NCI-H524 treated with DMSO at 0.1 percent for 48 hours (cell line): ENCODE data around the gene ITGB7.

Source experiments
- DNase-seq: peaks from one replicate; lab custom pipeline; 2025; lab: John Stamatoyannopoulos, UW

The ITGB7 gene

GRCh38 chr12:53230108-53230845, 23.2 kb upstream of the ITGB7 start:
- no peak for DNase-seq

GRCh38 chr12:53229454-53229853, 22.4 kb upstream of the ITGB7 start:
- DNase-seq = no peak

GRCh38 chr12:53227836-53228235, 20.8 kb upstream of the ITGB7 start:
- DNase-seq = no peak

DNA sequence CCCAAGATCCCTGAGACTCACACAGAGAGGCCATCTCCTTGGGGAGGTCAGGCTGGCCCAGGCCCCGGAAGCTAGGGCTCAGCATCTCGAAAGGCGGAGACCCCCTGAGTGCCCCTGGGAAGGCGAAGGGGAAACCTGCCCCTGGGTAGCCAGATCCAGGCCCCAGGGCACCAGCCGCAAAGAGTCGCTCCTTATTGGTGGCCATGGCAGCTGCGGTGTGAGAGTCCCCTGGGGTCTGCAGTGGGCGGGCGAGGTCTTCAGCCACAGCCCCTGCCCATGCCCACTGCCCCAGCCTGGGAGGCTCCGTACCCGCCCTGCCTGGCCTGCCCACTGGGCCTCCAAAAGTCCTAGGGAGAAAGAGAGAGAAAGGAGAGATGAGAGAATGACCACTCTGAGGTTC, 20.3 kb upstream of the ITGB7 start:
- DNase-seq = no peak

- DNase-seq = no peak
Measured at GRCh38 chr12:53226815-53227214, 19.8 kb upstream of the ITGB7 start.

DNA sequence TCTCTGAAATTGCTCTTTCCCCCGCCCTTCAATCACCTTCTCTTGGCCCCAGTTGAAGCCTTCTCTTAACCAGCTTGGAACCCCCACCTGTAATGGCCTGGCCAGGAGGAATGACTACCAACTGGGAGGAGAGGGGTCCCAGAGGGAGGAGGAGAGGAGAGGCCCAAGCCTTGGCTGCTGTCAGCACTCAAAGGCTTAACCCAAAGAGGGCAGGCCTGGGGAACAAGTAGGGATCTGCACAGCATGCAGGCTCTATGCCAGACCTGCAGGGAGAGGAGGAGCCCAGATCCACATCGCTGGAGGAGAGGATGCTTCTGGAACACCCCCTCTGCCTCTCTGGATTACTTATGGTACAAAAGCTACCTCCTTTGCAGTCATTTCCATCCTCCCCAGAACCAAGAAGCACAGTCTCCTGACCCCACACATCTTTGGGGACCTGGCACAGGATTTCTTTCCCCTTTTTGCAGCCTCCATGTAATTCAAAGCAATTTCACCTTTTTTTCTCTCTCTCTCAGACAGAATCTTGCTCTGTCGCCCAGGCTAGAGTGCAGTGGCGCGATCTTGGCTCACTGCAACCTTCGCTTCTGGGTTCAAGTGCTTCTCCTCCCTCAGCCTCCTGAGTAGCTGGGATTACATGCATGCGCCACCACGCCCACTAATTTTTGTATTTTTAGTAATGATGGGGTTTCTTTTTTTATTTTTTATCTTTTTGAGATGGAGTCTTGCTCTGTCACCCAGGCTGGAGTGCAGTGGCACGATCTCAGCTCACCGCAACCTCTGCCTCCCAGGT, 18.8 kb upstream of the ITGB7 start:
- no peak for DNase-seq

DNA sequence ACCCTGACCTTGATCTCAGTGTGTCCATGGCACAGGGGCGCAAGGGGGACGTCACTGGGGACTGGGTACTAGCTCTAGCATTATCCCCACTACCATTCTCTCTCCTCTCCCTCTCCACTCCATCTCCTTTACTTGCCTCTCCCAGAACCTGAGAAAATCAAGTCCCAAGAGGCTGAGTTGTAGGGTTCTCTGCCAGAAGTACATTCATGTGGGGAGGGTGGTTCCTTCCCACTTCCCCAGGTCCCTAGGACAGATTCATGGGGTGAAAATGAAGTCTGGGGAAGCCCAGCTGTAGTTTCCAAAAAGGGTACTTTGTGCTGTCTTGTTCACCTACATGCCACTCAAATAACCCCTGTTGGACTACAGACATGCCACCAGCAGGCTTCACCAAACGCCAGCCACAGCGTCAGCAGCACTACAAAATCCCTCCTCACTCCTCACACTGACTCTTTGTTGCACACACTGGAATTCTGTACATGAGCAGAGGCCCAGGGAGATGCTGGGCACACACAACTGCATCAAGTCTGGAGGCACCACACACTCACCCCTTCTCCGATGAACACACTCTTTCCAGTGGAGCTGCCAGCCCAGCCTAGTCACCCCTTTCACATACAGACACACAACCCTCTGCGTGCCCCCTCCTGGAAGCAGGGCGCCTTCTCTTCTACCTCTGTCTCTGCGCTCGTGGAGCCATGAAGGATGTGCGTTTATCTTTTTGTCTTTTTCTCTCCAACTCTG, 18.0 kb upstream of the ITGB7 start:
- DNase-seq = no peak

- DNase-seq = no peak
Measured at GRCh38 chr12:53224061-53224896, 17.2 kb upstream of the ITGB7 start.

DNA sequence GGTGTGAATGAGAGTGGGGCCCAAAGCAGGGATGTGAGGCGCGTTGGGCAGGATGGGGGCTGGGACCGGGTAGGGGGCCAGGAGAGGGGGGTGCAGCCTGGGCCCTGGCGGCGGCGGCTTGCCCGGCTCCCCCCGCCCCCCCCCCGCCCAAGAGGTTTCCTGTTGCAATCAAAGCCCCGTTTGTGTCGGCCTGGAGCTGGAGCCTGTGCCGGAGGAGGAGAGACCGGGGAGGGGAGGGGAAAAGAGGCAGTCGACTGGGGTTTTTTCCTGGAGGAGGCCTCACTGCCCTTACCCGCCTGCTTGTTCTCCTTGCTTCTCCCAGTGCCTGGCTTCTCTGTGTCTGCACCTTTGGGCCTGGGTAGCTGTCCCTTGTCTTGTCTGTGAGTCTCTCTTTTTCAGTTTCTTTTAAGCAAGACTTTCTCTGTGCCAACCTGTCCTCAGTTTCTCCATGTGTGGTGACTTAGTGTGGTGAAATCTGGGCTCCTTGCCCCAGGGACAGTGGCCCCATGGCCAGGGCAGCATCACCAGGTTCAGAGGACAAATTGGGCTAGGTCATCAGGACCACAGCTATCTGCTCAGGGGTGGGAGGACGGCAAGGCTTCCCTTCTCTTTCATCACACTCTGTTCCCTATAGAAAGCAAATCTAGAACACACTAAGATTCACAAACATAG, 16.5 kb upstream of the ITGB7 start:
- DNase-seq = no peak

DNA sequence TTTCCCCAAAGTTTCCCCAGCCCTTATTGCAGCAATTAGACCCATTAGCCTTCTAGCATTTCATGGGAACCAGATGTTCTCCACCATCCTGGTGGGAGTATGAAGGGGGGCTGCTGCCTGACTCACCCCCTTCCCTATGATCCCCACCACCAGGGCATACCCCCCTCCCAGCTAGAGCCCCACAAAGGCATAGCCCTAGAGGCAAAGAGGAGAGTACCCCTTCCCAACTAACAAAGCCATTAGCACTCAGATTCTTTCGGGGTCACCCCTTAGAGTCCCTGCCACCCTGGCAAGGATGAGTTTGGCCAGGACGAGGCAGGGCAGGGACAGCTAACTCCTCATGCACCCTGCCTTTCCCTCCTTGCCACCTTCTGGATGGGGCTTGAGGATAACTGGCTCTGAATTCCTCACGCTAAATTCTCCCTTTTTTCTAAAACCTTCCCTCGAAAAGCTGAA, 15.8 kb upstream of the ITGB7 start:
- DNase-seq = no peak

- DNase-seq = no peak
Measured at GRCh38 chr12:53222170-53222721, 15.2 kb upstream of the ITGB7 start.

DNA sequence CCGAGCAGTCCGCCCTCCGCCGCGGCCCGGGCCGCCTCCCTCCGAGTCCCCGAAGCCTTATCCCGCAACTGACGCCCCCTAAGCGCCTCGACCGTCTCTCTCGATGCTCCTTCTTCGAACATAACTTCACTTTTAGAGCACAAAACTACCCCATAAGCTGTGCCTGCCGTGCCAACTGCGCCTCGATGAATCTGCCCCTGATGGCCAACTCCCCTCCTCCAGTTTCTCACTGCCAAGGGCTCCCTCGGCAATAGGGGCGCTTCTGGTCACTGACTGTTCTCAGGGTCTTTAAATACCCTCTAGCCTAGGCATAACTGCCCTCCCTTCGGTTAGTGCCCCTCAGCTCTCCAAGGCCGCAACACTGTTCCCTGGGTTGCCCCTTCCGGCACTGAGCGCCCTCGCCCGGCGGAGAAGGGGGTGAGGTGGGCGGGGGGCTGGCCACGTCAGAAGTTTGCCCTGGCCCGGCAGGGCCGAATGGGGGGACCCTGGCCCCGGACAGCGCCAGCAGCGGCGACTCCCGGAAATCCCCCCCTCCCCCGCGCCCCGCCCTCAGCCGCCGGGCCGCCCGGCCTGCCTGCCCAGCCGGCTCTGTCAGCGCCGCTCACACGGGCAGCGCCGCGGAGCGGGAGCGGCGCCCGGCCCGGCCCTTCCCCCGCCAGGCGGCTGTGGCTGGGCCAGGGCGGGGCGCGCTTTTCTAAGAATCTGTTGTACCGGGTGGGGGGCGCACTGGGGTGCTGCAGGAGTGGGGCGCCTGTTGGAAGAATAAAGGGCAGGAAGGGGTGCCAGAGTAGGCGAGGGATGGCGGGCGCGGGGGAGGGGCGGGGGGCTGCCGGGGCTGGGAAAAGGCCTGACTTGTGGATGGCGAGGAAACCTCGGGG, 14.4 kb upstream of the ITGB7 start:
- DNase-seq = no peak

GRCh38 chr12:53220694-53221202, 13.7 kb upstream of the ITGB7 start:
- DNase-seq = peak; percentile 49

DNA sequence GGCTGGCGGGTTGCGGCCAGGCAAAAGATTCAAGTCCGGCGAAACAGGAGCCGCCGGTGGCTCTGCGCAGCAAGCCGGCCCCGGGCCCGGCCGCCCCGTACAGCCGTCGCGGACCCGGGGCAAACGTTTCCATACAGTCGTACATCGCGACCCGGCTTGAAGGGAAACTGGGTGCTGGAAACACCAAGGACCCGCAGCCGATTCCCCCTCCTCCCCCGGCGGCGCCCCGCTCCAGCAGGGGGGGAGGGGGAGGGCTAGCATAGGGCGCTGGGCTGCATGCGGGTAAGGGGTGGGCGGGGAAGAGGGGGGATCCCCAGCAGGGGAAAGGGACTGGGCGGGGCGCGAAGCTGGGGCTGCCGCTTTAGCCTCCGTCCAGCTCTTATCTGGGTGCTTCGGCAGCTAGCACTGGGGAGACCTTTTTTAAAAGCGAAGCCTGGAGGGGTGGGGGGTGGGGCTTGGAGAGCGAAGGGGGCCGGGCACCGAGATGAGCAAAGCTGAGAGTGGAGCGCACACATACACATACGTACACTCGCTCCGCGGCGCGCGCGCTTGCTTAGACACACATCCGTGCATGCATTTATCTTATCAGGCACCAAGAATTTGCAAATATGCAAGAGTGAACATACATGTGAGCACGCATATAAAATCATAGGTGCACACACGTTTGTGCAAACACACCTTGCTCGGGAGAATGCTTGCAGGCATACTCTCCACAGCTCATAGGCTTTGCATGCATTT, 13.1 kb upstream of the ITGB7 start:
- DNase-seq = no peak

GRCh38 chr12:53219292-53219955, 12.4 kb upstream of the ITGB7 start:
- DNase-seq = no peak

GRCh38 chr12:53218551-53219291, 11.7 kb upstream of the ITGB7 start:
- DNase-seq = no peak

- DNase-seq = no peak
Measured at GRCh38 chr12:53217931-53218307, 10.9 kb upstream of the ITGB7 start.
